Loucy (cell line): ENCODE measurements around the gene IFI44L.

Source experiments
- CTCF ChIP-seq: fragments of 200-600 bp; sonication (generic); conservative IDR thresholded peaks from 2 replicates; pipeline ENCODE4 v1.5.1; 2014; ENCODE audit warnings: mild to moderate bottlenecking, antibody characterized with exemption, low read length
- EZH2phosphoT487 ChIP-seq: fragments of 200-600 bp; IDR thresholded peaks from 2 replicates; pipeline ENCODE4 v1.6.1; 2018; ENCODE audit warnings: antibody characterized with exemption, mild to moderate bottlenecking, moderate library complexity, borderline replicate concordance

GRCh38 chr1:78633209-78633608 lies 13.0 kb downstream of the IFI44L start:
- TF ChIP-seq CTCF (no peak), EZH2phosphoT487 (no peak)
